ENCODE results near the gene DNAH6.

DNA sequence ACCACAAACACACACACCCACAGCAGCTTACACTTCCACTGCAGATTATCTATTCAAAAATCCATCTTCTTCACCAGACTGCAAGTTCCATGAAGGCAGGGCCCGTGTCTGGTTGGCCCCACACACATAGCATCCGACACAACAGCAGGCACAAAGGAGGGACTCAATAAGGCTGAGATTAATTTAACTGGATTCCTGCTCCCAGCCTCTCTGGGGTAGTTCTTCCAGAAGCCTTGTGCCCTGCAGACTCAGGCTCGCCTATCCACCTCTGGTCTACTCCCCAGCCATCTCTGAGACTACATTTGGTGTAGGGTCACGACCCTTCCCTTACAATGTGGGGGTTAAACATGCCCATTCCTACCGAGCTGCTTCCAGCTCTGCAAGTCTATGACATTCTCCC lies 306.9 kb downstream of the DNAH6 start:
- TF ChIP-seq, protein P1, sequence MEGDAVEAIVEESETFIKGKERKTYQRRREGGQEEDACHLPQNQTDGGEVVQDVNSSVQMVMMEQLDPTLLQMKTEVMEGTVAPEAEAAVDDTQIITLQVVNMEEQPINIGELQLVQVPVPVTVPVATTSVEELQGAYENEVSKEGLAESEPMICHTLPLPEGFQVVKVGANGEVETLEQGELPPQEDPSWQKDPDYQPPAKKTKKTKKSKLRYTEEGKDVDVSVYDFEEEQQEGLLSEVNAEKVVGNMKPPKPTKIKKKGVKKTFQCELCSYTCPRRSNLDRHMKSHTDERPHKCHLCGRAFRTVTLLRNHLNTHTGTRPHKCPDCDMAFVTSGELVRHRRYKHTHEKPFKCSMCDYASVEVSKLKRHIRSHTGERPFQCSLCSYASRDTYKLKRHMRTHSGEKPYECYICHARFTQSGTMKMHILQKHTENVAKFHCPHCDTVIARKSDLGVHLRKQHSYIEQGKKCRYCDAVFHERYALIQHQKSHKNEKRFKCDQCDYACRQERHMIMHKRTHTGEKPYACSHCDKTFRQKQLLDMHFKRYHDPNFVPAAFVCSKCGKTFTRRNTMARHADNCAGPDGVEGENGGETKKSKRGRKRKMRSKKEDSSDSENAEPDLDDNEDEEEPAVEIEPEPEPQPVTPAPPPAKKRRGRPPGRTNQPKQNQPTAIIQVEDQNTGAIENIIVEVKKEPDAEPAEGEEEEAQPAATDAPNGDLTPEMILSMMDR (IDR thresholded peaks at IDR 0.05) = no peak
- TF ChIP-seq ZFX (IDR thresholded peaks at IDR 0.05; ENCODE audit: borderline replicate concordance) = no peak

Measured in 22Rv1 (cell line).